Limb (tissue), 2 donors: ENCODE data around the gene GAS2.

Experiments used
- DNase-seq, 2 donors: peaks; one replicate each; pipeline ENCODE4 v3.0.0-alpha.2; 2016; ENCODE audit errors: extremely low spot score in 2 of 2

GAS2 gene

DNA sequence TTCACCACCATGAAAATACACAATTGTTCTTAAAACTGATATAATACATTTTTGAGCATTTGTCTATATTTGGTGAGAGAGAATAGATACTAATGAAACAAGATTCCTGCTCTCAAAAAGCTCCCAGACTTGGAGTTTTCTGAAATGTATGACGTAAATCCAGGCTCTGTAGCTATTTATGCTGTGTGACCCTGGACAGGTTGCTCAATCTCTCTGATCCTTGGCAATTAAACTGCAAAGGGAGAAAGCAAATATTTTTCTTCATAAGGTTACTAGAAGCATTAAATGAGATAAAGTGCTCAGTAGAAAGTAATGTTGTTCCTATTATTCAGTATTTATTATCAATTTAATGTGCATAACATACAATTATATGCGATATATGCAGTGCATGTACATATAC is 120.6 kb downstream of the GAS2 start:
- DNase-seq: no peak

DNA sequence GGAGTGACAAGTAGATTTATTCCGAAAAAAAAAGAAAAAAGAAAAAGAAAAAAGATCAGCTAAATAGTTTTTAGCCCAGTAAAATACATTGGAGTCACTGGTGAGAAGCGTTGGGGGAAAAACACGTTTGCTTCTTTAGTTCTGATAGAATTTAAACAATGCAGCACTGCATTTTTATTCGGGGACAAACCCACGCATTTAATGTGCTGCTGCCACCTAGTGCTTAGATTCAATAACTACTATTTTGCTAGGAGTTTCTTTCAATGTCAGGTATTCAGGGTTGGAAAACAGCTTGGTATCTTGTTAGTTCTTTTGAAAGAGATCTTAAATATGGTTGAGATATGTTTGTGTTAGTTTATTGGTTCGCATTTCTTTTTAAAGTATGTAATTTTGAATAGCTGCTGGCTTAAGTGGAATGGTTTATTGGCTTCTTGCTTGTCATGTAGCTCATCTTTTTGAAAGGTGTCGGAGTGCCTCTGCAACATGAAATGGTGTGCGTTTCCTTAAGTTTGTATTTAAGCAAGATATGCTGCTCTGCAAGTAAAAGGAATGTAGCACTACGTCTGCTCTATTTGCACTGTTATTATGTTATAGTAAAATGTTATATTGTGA is 121.2 kb downstream of the GAS2 start:
- peak in 1 of 2 donors; percentile 77 for DNase-seq

DNA sequence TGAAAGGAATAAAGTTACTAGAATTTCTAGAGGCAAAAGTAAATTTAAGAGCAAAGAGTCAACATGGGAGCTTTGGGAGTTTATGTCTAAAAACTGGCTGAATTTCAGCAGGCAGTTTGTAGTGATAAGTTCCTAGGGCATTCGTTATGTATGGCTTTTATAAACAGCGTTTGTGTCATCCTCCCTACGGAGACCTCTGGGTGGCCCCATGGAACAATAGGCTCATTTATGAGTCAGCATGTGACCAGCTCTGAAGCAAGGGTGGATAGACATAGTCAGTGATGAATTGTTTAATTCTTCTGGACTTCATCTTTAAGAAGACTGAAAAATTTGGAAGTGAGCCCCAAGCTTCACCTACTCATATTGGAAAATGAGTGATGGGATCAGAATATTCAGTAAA is 126.1 kb downstream of the GAS2 start:
- no peak for DNase-seq

GRCh38 chr11:22795914-22796313 is 129.5 kb downstream of the GAS2 start:
- DNase-seq: no peak

DNA sequence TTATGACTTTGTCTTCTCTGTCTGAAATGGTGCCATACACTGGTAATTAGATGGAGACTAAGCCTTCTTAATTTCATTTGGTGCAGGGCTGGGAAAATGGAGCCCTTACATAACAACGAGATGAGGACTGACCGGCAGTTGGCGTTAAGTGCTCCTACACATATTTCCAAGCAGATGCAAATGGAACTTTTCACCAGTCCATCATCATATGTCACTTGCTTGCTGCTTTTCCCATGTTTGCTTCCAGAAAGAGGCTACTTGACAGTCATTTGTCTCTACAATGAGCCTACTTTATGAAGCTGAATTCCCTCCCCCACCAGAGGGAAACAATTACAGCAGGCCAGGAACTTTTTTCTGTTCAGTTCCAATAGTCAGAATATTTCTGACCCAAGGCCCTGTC is 130.6 kb downstream of the GAS2 start:
- DNase-seq: no peak

- no peak for DNase-seq
Measured at GRCh38 chr11:22798901-22799300, 132.5 kb downstream of the GAS2 start.

DNA sequence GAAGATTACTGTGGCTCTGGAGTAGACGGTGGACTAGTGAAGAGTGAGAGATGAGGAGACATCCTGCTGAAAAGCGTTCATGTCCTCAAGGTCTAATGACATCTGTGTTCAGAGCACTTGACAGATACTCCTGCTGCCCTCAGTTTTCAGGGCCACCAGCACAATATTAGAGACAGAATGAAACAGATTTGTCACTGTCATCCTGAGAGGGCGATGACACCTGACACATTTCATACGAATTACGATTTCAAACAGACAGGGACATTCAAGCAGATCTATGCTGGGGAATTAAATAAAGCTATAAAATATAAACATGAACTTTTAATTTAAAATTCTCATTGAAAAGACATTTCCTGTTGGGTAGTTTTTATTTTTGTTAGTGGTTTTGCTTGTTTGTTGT is 134.1 kb downstream of the GAS2 start:
- no peak for DNase-seq

GRCh38 chr11:22802861-22803260 is 136.4 kb downstream of the GAS2 start:
- no peak for DNase-seq

GRCh38 chr11:22807391-22807790 is 141.0 kb downstream of the GAS2 start:
- no peak for DNase-seq

- DNase-seq: no peak
Measured at GRCh38 chr11:22807855-22808570, 141.6 kb downstream of the GAS2 start.

DNA sequence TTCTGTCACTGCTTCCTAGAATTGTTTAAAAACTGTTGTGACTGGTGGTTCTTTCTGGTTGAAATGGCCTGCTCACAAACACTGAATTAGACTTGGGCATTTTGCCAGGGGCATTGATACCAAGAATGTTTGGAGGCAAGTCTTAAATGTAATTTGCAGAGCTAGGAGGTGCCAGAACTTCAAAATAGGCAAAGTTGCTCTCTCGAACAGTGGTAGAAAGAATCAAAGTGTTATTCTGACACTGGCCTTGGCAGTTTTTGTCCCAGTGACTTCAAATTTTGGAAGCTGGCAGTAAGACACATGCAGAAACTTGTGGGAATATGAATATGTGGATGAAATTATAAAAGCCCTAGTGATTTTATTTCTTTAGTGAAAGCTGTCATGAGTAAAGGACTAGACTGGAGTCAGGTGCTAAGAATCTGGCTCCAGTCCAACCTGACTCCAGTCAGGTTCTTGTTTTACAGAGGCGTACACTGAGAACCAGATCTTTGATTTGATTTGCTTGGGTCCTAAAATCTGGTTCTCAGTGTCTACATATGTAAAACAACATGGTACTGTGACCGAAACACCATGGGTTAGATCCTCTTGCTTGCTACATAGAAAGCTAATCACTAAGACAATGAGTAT is 142.3 kb downstream of the GAS2 start:
- DNase-seq: no peak

GRCh38 chr11:22809893-22810292 is 143.5 kb downstream of the GAS2 start:
- DNase-seq: no peak

DNA sequence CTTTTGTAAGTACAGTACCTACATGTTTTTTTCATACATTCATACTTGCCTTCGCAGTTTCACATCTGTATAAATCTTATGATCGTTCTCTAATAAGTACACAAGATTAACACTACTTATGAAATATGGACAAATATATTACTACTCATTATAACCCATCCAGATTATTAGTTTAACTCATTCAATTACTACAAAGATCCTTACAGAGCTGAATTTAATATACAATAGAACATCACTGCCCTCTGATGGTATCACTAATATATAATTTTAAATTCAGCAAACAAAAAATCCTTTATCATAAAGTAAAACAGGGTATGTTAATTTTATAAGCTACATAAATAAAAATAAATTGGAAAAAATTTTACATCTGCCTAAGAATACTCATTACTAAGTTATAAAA is 155.8 kb downstream of the GAS2 start:
- no peak for DNase-seq

- no peak for DNase-seq
Measured at GRCh38 chr11:22828373-22828772, 162.0 kb downstream of the GAS2 start.

GRCh38 chr11:22829231-22830081 is 163.0 kb downstream of the GAS2 start, which contains the start of gene SVIP:
Gene SVIP (minus strand): TSS chr11:22829801. CDS start chr11:22829748, 53 bp downstream.
- DNase-seq: peak; percentile 89 to 97

DNA sequence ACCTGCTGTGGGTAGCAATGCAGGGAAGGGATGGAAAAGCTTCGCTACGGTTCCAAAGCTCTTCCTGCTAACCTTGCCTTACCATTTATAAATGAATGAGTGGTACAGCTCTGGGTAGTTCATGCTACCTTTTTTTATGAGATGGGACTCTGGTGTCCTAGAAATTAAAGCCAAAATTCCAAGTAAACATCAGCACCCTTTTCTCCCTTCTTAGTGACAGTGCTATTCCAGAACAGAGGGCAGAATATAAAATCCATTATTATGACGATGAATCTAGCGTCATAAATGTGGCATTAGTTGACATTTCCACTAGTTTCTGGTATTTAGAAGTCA is 163.6 kb downstream of the GAS2 start:
- DNase-seq: no peak

- no peak for DNase-seq
Measured at GRCh38 chr11:22832315-22833015, 166.1 kb downstream of the GAS2 start.

DNA sequence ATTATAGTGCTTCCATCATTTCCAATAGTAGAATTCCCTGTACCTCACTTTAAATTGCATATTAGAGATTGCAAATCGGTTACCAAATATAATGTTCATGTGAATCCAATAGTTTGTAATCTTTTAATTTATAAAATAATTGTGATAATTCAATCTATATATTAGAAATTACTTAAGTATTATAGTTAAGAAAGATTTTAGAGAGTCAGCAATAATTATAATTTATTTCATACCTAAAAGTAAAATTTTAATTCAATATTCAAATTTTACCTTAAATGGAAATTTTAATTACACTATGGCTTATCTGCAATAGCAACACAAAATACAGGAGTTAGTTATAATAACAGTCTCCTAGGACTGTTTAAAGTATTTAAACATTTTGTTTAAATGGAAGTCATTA is 180.3 kb downstream of the GAS2 start:
- no peak for DNase-seq

DNA sequence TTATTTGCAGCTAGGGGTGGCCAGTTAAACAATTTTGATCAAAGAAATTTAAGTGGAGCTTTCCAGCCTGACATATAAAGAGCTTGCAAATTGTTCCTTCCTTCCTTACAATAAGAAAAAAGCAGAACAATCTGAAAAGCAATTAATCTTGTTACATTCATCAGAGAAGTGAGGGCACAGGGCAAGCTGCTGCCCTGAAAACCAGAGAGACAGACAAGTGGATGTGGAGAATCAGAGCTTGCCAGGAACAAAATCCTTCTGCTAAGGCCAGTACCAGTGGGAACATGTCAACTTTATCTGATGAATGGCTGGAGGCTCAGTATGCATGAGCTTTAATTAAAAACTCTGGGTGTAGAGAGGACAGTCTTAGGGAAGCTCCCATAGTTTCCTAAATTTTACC is 185.1 kb downstream of the GAS2 start:
- no peak for DNase-seq

DNA sequence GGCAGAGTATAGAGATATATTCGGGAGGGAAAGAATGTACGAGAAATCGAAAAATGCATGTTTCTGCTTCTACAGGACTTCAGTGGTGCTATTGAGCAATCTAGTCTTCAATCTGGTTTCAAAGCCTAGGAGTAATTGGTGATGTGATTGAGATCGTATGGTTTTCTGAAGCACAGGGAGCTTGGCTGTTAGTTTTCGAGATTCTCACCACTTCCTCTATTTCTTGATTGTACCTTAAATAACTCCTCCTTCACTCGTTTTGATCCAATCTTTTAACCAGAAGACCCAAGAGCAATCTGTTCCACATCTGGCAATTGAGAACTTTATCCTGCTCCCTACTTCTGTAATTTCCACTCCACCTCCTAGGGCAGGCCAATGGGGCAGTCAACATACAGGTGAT is 193.3 kb downstream of the GAS2 start:
- DNase-seq: no peak

- no peak for DNase-seq
Measured at GRCh38 chr11:22860241-22860640, 193.8 kb downstream of the GAS2 start, which contains the start of gene CCDC179. Gene CCDC179 (minus strand): TSS chr11:22860474. CDS start chr11:22860421, 53 bp downstream.
